ENCODE data around the gene CADPS2.
"Not testable (repeated sequence)": the region's sequence is repeated elsewhere in the genome, so short reads cannot be mapped to it uniquely, and the experiment has no call there.

The CADPS2 gene

DNA sequence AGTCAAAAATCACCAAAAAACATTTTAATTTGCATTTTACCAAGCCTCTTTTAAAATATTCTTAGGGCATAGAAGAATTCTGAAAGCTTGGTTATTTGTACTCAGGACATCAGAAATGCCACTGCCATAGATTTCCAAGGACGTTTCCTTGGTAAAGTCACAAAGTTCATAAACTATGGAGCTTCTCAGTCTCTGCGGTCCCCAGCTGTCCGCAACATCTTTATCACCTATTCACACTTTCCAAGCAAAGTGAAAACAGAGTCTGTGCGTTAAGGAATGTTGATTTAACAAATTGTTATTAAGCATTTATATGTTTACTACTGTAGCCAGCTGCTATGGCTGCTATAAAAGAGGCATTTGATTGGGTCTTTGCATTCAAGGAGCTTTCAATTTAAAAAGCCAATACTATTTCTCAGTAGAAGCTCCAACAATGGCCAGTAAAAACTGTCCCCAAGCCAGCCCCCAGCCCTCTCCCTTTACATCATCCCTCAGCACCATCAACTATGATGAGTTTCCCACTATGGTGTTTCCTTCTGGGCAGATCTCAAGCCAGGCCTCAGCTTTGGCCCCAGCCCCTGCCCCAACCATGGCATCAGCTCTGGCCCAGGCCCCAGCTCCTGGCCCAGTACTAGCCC, 36.8 kb downstream of the CADPS2 start:
- DNase-seq, result no peak

GRCh38 chr7:122847871-122848473, 38.3 kb downstream of the CADPS2 start:
- DNase-seq, result no peak

DNA sequence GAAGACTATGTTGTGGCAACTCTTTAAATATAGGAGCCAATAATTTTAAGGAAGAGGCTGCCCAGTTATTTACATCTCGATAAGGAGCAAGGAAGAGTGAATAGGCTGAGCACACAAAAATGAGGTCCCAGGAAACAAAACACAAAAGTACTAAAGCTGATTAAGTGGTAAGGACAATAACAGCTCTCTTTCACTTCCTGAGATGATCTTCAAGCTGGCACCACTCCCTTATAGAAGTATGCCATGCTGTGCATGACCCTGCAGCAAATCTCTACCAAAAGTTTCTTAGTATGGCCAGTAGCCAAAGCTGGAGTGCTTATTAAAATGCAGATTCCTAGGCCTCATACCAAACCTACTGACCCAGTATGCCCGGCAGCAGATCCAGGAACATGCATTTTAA, 39.7 kb downstream of the CADPS2 start:
- no peak for DNase-seq

DNA sequence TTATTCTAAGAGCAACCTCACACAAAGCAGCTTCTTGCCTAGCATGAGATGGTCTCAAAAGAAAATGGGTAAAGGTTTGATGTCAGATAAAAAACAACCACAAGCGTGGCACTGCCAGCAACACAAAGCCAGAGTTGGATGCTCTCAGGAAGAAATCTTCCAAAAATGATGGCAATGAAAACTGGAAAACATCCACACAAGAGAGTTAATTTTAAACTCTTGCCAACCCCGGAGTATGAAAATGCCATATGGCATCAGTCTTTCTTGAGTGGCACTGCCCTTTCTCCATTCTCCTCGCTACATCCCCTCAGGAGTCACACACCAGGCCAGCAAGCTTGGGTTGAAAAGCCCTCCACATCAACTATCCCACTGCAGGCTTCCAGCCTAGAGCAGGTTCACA, 41.0 kb downstream of the CADPS2 start:
- DNase-seq, result no peak

DNA sequence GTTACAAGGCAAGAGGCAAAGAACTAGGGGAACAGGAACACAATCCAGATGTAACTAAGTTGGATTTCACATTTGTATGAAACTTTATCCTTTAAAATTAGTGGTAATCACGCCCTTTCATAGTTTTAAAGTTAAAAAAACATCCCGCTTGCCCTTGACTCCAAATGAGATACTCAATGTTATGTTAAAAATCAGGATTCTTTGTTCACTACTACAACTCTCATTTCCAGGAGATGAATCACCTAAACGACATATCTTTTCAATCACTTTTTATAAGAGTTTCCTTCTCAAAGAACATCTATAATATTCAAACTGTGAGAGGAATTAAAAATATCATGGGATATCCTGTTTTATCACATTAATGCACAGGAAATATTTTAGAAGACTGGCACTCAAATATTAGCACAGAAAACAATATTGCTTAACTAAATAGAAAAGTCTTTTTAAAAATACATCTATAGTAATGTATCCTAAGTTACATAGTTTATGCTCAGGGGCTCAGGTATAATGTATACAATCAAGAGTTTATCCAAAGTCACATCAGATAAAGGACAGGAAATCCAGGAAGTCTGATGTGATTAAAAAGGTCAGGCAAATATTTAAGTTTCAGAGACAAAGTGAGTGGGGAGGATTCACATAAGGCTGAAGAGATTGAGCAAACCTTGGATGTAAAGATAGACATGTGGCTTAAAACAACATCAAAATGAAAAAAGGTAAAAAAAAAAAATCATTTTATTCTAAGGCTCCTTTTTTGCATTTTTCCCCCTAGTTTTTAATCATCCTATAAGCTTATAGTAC, 41.9 kb downstream of the CADPS2 start:
- DNase-seq, result no peak

- DNase-seq, result no peak
Observed at GRCh38 chr7:122842971-122843370, 43.3 kb downstream of the CADPS2 start.

- DNase-seq, result not testable (repeated sequence)
Observed at GRCh38 chr7:122836286-122836685, 50.0 kb downstream of the CADPS2 start.

GRCh38 chr7:122834571-122834942, 51.7 kb downstream of the CADPS2 start:
- DNase-seq, result not testable (repeated sequence)

- DNase-seq, result no peak
Observed at GRCh38 chr7:122833888-122834570, 52.2 kb downstream of the CADPS2 start.

DNA sequence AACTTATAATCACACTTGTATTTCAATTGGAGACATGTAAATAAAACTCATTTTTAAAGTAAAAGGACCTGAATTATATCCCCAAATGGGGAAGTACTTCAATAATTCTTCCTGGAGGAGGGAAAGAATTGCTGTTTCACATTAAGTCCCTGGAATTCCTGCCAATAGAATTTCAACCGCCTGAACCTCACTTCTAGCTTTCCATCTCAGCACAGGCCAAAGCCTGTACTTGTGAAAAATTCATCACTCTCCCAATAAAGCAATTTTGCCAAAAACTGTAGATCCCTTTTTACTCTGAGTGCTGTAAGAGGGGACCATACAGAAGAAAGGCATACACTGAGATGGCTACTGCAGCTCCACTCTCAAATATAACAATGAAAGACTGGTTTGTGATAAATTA, 54.8 kb downstream of the CADPS2 start:
- no peak for DNase-seq

- no peak for DNase-seq
Observed at GRCh38 chr7:122829962-122830361, 56.3 kb downstream of the CADPS2 start.

- DNase-seq, result no peak
Observed at GRCh38 chr7:122827763-122828162, 58.5 kb downstream of the CADPS2 start.

DNA sequence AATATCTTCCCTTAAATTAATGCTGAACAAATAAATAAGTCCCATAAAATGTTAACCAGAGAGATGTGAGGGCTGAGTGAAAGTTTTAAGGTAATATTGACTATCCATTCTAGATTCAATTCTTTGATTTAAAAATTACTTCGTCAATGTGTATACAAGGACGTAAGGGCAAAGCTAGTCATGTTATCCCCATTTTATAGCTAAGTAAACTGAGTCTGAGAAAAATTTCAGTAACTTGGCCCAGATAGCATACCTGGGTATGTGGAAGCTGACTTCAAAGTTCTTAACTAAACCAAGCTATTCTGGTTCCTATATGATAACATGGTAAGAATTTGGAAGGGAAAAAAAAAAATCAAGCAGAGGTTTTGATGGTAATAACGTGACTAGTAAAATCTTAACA, 72.4 kb downstream of the CADPS2 start:
- no peak for DNase-seq

DNA sequence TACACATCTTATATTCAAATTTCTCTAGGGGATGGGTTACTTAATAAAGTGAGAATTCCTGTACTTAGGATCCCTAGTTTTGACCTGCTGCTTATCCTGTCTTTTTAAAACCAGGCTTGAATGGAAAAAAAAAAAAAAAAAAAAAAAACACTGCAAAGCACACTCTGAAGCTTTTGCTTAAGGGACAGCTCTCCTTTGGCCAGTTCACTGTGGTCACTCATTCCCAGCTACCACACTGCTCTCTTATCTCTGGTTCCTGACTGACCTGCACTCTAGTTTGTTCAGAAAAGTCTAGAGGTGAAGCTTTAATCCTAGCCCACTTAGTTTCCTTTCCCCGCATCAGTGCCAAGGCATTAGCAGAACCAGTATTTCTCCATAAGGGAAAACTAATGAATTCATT, 82.4 kb downstream of the CADPS2 start:
- DNase-seq, result no peak

GRCh38 chr7:122803323-122803722, 82.9 kb downstream of the CADPS2 start:
- no peak for DNase-seq

DNA sequence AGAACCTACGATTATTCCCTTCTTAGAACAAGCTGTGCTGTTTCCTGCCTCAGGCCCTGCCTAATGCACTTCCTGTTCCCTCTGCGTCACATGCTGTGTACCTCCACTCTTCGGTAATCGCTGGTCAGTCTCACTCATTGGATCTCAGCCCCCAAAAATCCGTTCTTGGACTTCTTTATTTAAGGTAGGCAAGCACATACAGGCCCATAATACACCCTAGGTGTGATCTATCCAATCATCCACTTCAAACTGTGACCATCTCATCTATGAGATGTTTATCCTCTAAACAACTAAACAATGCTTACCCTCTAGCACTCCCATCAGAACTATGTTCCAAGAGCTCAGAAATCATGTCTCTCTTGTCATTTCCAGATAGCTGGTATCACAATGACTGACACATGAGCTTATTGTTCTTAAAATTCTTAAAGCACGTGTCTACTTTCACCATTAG, 83.9 kb downstream of the CADPS2 start:
- no peak for DNase-seq

DNA sequence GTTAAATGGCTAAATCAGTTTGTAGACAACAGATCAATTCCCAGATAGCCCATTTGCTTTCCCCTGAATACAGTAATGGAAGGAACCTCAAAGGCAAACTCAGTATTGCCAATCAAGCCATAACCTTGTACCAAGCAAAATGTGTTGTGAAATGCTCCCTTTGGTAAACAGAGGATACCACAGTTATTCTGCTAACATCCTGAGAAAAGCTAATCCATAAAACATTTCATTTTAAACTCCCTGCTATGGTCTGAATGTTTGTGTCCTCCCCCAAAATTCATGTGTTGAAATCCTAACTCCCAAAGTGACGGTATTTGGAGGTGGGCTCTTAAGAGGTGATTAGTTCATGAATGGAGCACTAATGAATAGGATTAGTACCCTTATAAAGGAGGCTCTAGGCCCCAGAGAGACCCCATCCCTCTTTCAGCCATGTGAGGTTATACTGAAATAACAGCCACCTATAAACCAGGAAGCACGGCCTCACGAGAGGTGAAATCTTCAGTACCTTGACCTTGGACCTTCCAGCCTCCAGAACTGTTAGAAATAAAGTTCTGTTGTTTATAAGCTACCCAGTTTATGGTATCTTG, 94.2 kb downstream of the CADPS2 start:
- DNase-seq, result no peak

GRCh38 chr7:122790591-122790990, 95.7 kb downstream of the CADPS2 start:
- no peak for DNase-seq

DNA sequence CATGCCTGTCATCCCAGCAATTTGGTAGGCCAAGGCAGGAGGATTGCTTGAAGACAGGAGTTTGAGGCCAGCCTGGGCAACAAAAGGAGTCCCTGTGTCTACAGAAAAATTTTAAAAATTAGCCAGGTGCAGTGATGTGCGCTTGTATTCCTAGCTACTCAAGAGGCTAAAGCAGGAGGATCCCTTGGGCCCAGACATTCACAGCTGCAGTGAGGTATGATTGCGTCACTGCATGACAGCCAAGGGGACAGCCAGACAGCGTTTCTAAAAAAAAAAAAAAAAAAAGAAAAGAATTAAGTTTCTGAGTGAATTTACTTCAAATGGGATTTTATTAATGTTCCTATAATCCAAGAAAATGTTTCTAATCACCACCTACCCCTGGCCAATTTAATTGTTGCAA, 96.1 kb downstream of the CADPS2 start:
- DNase-seq, result no peak

DNA sequence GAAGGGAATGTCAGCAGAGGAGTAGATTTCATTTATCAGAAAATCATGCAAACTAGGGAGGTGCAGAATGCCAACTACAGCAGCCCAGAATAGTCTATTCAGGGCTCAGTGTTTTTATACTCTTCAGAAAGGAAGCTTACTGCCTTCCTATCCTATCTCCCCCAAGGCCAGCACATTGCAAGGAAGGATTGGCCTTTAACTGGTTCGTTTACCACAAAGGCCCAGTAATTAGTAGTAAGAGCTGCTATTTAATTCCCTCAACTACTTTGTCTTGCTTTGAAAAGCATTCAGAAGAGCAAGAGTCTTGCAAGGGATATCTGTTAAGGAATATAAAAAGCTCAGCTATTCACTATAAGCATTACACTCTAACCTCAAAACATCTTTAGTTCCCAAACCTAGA, 97.1 kb downstream of the CADPS2 start:
- no peak for DNase-seq

- DNase-seq, result no peak
Observed at GRCh38 chr7:122770686-122771335, 115.4 kb downstream of the CADPS2 start.

- no peak for DNase-seq
Observed at GRCh38 chr7:122768827-122769226, 117.4 kb downstream of the CADPS2 start.

DNA sequence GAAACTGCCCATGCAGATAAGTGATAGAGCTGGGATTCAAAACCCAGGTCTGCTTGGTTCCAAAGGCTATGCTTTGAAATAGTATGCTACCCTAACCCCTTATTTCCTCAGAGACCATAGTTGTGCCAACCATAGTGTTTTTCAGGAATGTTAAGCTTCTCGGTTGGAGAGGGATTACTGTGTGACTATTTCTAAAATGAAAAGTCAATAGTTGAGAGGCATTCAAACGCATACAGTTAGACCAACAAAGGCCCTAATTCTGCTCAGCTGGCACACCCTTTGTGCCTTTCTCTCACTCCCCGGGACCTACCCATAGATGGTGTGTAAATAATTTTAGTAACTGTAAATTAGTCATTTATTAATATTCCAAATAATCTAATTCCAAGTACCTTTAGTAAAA, 118.9 kb downstream of the CADPS2 start:
- no peak for DNase-seq
